Measurements from ENCODE around the gene GALNT14.

DNA sequence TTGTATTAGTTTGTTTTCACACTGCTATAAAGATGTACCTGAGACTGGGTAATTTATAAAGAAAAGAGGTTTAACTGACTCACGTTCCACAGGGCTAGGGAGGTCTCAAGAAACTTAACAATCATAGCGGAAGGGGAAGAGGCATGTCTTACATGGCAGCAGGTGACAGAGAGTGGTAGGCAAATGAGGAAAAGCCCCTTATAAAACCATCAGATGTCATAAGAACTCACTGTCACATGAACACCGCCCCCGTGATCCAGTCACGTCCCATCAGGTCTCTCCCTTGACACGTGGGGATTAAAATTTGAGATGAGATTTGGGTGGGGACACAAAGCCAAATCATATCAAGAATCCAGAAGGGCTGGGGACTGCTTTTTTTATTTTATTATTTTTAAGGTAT lies 120.0 kb downstream of the GALNT14 start:
- TF ChIP-seq CTCF (IDR thresholded peaks at IDR 0.05) (no peak), POLR2A (IDR thresholded peaks at IDR 0.05) (no peak), EP300 (IDR thresholded peaks at IDR 0.05) (no peak)

Measured in ovary (tissue), 3 donors.